ENCODE data around the gene OR2F2.

Gene OR2F2

DNA sequence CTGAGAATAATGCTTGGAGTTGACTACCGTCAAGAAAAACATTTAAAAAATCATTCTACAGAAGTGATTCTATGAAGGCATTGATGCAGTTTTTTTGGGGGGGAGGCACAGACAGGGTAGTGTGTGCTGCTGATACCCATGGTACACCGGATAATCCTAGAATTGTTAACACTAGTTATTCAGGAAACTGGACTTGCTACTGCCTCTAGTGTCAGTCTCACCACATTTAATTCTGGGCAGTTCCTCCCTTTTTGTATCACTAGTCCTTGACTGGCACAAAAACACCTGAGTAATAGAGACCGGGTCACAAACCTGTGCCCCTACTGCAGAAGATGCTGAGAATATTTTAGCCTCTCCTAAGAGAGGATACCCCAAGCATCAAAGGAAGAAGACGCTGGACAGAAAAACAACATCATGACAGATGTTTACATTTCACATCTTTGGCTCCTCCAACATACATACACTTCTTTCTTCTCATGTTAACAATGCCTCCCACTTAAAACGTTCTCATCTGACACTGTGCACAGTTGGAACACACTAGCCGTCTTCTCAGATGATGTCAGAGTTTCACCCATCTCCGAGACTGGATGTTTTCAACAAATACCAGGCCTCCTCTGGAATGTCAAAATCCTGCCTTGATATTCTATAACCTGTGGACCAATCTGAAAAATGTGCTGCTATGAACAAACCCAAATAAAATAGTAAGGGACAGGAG lies 19.9 kb upstream of the OR2F2 start:
- Histone ChIP-seq H3K4me1 (ENCODE audit: control insufficient read depth, insufficient read depth, low read length, poor library complexity, severe bottlenecking) (no peaks in the 10 kb centered on the region), H3K9me3 (ENCODE audit: control insufficient read depth, low read length) (no peaks in the 10 kb centered on the region), H3K36me3 (ENCODE audit: control insufficient read depth, insufficient read depth, low read length) (no peaks in the 10 kb centered on the region), H3K27ac (ENCODE audit: low read depth, low read length, severe bottlenecking) (no peak overlapping the region), H3K4me3 (ENCODE audit: extremely low read depth, insufficient read depth, low read length, poor library complexity, severe bottlenecking) (no peak overlapping the region)
- 83% methylated on average over 5 to 6 of the region's 7 CpGs for WGBS, 2 experiments (ENCODE audit: insufficient coverage in 2 of 2)

DNA sequence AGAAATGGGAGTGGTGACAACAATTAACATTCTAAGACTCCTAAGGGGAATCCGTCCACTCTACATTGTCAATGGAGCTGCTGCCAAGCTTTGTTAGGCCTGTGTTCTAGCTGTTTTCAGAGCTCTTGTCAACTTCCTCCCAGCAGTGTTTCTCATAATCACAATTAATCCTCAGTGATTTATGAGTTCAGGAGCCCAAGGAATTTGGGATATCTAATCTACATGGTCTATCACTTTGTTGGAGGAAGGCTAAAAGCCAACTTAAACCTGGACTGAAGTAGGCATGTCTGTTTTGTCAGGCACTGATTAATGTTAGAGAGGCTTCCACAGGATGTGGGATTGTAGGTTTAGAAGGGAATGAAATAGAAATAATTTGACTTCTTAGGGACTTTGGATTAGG lies 10.2 kb upstream of the OR2F2 start:
- Histone ChIP-seq H3K36me3 (ENCODE audit: control insufficient read depth, insufficient read depth, low read length) (no peaks in the 10 kb centered on the region), H3K4me3 (ENCODE audit: extremely low read depth, insufficient read depth, low read length, poor library complexity, severe bottlenecking) (no peak overlapping the region), H3K9me3 (ENCODE audit: control insufficient read depth, low read length) (no peaks in the 10 kb centered on the region), H3K4me1 (ENCODE audit: control insufficient read depth, insufficient read depth, low read length, poor library complexity, severe bottlenecking) (no peaks in the 10 kb centered on the region), H3K27ac (ENCODE audit: low read depth, low read length, severe bottlenecking) (no peak overlapping the region)
- WGBS, 2 experiments (ENCODE audit: insufficient coverage in 2 of 2): 57% methylated on average over 1 of the region's 1 CpG; no CpG with 5 or more reads in 1 of the 2 experiments

DNA sequence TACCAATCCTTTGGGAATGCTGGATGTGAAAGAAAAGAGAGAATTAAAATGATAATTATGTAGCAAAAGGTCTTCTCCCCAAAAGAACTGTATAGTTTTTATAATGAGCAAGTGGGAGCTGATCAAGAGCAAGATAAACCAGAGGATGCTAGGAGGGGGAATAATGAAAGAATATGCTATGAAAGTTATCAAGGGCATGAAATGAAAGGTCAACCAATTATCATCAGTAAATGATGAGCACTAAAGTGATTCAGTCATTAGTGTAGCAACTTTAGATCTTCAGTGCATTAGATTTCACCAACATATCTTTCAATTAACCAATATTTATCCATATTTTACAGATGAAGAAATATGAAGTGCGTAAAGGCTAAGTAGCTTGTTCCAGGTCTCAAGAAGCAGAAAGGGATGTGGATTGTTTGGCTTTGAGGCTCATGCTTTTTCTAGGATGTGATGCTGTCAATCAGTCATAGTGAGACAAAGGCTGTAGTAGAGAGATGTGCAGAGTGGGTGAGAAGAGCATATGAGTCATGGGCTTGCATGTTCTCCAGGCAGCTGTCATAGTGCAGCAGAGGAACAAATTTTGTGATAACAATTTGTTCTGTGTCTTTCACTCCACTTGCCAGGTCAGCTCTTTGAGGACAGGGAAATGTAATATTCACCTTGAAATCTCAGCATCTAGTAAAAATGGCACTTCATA lies 5.7 kb upstream of the OR2F2 start:
- H3K4me3 ChIP-seq (ENCODE audit: extremely low read depth, insufficient read depth, low read length, poor library complexity, severe bottlenecking): no peak overlapping the region
- no peak overlapping the region for H3K27ac ChIP-seq (ENCODE audit: low read depth, low read length, severe bottlenecking)
- H3K4me1 ChIP-seq (ENCODE audit: control insufficient read depth, insufficient read depth, low read length, poor library complexity, severe bottlenecking): no peaks in the 10 kb centered on the region
- no peaks in the 10 kb centered on the region for H3K9me3 ChIP-seq (ENCODE audit: control insufficient read depth, low read length)
- 83% methylated on average over 1 of the region's 1 CpG; no CpG with 5 or more reads in 1 of the 2 experiments for WGBS, 2 experiments (ENCODE audit: insufficient coverage in 2 of 2)
- H3K36me3 ChIP-seq (ENCODE audit: control insufficient read depth, insufficient read depth, low read length): no peaks in the 10 kb centered on the region

DNA sequence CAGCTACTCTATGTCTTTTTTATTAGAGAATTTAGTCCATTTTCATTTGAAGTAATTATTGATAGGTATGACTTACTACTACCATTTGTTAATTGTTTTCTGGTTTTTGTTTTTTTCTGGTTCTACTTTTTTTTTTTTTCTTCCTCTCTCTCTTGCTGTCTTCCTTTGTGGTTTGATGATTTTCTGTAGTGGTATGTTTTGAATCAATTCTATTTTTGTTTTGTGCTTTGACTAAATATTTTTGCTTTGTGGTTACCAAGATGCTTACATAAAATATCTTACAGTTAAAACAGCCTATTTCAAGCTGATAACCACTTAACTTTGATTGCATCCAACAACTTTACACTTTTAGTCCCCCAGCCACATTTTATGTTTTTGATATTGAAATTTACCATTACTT lies 3.3 kb upstream of the OR2F2 start:
- Histone ChIP-seq H3K9me3 (ENCODE audit: control insufficient read depth, low read length) (no peaks in the 10 kb centered on the region), H3K27ac (ENCODE audit: low read depth, low read length, severe bottlenecking) (no peak overlapping the region), H3K4me1 (ENCODE audit: control insufficient read depth, insufficient read depth, low read length, poor library complexity, severe bottlenecking) (no peaks in the 10 kb centered on the region), H3K36me3 (ENCODE audit: control insufficient read depth, insufficient read depth, low read length) (no peaks in the 10 kb centered on the region), H3K4me3 (ENCODE audit: extremely low read depth, insufficient read depth, low read length, poor library complexity, severe bottlenecking) (no peak overlapping the region)

DNA sequence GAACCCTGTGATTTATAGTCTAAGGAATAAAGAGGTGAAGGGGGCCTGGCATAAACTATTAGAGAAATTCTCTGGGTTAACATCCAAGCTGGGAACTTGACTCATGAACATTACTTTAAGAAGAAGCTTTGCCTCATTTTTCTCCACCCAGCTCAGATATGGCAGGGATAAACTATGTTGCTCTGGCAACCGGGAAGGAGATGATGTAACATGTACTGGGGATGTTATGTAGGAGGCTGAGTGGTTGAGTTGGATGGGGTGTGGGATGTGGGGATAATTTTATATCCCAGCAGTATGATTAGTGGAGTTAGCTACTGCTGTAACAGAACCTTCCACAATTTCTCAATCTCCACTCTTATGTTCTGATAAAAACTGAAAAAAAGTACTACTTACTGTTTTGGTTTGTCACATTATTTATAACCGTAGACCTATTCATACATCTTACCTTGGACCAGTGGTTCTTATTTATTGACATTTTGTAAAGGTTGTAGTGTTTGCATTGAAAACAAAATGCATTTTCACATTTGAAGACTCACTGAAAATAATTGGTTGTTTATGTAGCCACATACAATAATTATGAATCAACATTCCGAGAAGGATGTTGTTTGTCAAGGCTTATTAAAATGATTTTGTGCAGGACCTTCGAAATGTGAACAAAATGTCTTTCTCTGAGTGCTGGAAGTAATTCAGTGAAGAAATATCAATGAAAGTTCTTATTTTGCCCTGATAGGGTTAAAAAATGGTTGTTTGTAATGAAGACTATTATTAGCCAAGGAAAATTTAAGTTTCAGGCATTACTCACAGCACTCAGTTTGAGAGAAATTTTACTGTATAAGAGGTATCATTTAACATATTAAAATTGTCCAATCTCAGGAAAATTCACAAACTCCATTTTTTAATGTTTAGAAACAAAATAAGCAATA lies 1.3 kb downstream of the OR2F2 start:
- no peaks in the 10 kb centered on the region for H3K9me3 ChIP-seq (ENCODE audit: control insufficient read depth, low read length)
- WGBS, 2 experiments (ENCODE audit: insufficient coverage in 2 of 2): 84 to 94% methylated on average over 2 to 3 of the region's 4 CpGs
- no peaks in the 10 kb centered on the region for H3K4me1 ChIP-seq (ENCODE audit: control insufficient read depth, insufficient read depth, low read length, poor library complexity, severe bottlenecking)
- H3K4me3 ChIP-seq (ENCODE audit: extremely low read depth, insufficient read depth, low read length, poor library complexity, severe bottlenecking): no peak overlapping the region
- H3K36me3 ChIP-seq (ENCODE audit: control insufficient read depth, insufficient read depth, low read length): no peaks in the 10 kb centered on the region
- no peak overlapping the region for H3K27ac ChIP-seq (ENCODE audit: low read depth, low read length, severe bottlenecking)

DNA sequence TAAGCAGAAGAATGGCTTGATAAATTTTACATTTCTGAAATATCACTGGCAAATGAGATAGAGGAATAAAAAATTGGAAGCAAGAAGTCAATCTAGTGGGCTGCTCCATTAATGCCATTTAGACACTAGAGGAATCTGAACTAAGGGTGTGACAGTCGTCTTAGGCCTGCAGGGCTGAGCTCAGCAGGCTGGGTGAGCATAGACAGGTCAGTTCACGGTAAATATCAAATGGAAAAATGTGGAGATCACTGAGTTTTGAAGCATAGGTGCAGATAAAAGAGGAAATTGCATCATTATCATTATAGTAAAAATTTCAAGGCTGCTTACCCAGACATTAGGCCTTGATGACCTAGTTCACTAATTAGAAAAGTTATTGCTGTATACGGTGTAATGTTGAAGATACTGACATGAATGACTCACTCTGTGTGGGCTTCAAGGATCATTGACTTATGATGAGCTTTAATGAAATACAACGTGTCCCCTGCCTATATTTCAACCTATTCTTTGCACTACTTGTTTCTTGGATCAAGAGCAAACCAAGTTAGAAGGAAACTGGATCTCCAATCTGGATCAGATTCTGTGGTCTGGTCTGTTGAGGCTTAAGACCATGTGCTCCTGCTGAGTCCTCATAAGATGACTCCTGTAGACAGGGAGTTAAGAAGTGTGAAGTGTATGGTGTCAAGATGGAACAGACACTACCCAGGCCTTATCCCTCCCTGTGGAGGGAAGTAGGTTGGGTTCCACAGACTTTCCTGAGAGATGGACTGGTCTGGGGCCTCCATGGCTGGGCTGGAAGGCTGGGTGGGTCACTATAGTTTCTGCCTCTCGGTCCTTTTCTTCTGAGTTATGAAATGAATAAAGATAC lies 3.6 kb downstream of the OR2F2 start:
- 92 to 94% methylated on average over 1 to 3 of the region's 5 CpGs for WGBS, 2 experiments (ENCODE audit: insufficient coverage in 2 of 2)
- H3K36me3 ChIP-seq (ENCODE audit: control insufficient read depth, insufficient read depth, low read length): no peaks in the 10 kb centered on the region
- no peak overlapping the region for H3K4me3 ChIP-seq (ENCODE audit: extremely low read depth, insufficient read depth, low read length, poor library complexity, severe bottlenecking)
- no peaks in the 10 kb centered on the region for H3K9me3 ChIP-seq (ENCODE audit: control insufficient read depth, low read length)
- H3K4me1 ChIP-seq (ENCODE audit: control insufficient read depth, insufficient read depth, low read length, poor library complexity, severe bottlenecking): no peaks in the 10 kb centered on the region
- H3K27ac ChIP-seq (ENCODE audit: low read depth, low read length, severe bottlenecking): no peak overlapping the region

DNA sequence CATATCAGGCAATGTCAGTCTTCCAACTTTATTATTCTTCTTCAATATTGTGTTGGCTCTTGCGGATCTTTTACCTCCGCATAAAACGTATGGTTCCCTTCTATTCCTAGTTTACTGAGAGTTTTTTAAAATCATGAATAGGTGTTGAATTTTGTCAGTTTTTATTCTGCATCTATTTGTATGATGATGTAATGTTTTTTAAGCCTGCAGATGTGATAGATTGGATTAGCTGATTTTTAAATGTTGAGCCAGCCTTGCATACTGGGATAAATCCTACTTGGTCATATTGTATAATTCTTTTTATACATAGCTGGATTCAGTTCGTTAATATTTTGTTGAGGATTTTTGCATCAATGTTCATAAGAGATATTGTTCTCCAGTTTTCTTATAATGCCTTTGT lies 10.4 kb downstream of the OR2F2 start:
- Histone ChIP-seq H3K27ac (ENCODE audit: low read depth, low read length, severe bottlenecking) (no peak overlapping the region), H3K4me3 (ENCODE audit: extremely low read depth, insufficient read depth, low read length, poor library complexity, severe bottlenecking) (no peak overlapping the region), H3K9me3 (ENCODE audit: control insufficient read depth, low read length) (no peaks in the 10 kb centered on the region), H3K4me1 (ENCODE audit: control insufficient read depth, insufficient read depth, low read length, poor library complexity, severe bottlenecking) (no peaks in the 10 kb centered on the region), H3K36me3 (ENCODE audit: control insufficient read depth, insufficient read depth, low read length) (no peaks in the 10 kb centered on the region)
- WGBS, 2 experiments (ENCODE audit: insufficient coverage in 2 of 2): 100% methylated on average over 2 of the region's 4 CpGs; no CpG with 5 or more reads in 1 of the 2 experiments

DNA sequence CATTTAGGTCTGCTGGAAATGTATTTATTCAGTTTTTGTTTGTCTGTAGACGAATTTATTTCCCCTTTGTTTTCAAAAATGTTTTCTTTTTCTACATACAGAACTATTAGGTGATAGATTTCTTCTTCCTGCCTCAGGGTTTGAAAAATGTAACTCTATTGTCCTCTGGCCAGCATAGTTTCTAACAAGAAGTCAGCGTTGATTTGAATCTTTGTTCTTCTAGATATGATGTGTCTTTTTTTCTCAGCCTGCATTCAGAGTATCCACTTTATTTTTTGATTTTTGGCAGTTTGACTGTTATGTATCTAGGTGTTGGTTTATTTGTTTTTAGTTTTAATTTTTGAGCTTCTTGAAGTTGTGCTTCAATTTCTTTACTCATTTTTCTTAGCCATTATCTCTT lies 12.1 kb downstream of the OR2F2 start:
- H3K9me3 ChIP-seq (ENCODE audit: control insufficient read depth, low read length): no peaks in the 10 kb centered on the region
- H3K4me3 ChIP-seq (ENCODE audit: extremely low read depth, insufficient read depth, low read length, poor library complexity, severe bottlenecking): no peak overlapping the region
- no peak overlapping the region for H3K27ac ChIP-seq (ENCODE audit: low read depth, low read length, severe bottlenecking)
- no peaks in the 10 kb centered on the region for H3K36me3 ChIP-seq (ENCODE audit: control insufficient read depth, insufficient read depth, low read length)
- no CpG with 5 or more reads among the region's 2 CpGs for whole genome bisulfite sequencing, 2 experiments (ENCODE audit: insufficient coverage in 2 of 2)
- no peaks in the 10 kb centered on the region for H3K4me1 ChIP-seq (ENCODE audit: control insufficient read depth, insufficient read depth, low read length, poor library complexity, severe bottlenecking)

DNA sequence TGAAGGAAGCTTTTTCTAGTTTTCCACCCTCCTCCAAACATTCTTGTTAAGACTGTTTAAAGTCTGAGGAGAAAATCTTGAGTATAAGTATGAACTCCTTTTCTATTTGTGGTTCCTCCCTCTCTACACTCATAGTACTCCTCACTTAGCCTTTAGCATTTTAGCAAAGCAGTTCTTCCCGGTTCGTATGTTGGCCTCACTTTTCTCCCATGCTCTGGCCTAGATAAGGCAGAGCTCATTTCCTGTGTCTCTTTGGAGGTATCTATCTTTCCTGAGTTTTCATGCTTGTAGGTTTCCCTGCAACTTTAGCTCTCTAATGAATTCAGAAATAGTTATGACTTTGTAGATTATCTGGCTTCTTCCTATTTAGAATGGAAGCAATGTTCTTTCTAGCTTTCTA lies 13.7 kb downstream of the OR2F2 start:
- no peaks in the 10 kb centered on the region for H3K36me3 ChIP-seq (ENCODE audit: control insufficient read depth, insufficient read depth, low read length)
- WGBS, 2 experiments (ENCODE audit: insufficient coverage in 2 of 2): 75% methylated on average over 2 of the region's 2 CpGs
- H3K27ac ChIP-seq (ENCODE audit: low read depth, low read length, severe bottlenecking): no peak overlapping the region

DNA sequence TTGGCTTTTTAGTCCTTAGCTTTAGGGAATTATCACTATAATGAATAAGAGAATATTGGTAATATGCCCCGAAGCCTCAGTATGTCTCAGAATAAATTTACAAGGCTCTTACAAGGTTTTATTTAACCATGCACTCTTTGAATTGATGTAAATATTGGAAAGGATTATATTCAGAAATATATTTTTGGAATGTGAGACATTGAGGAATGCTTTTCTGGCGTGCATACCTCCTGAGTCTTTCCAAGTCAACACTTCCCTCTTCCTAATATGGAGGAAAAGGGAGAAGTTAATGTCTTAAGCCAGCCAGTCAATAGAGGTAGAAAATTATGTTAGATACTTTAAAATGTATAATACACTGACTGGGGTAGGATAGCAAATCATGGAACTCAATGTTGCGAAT lies 18.4 kb downstream of the OR2F2 start:
- WGBS, 2 experiments (ENCODE audit: insufficient coverage in 2 of 2): no CpG with 5 or more reads among the region's 3 CpGs
- H3K4me1 ChIP-seq (ENCODE audit: control insufficient read depth, insufficient read depth, low read length, poor library complexity, severe bottlenecking): no peaks in the 10 kb centered on the region
- no peaks in the 10 kb centered on the region for H3K9me3 ChIP-seq (ENCODE audit: control insufficient read depth, low read length)
- H3K27ac ChIP-seq (ENCODE audit: low read depth, low read length, severe bottlenecking): no peak overlapping the region
- no peak overlapping the region for H3K4me3 ChIP-seq (ENCODE audit: extremely low read depth, insufficient read depth, low read length, poor library complexity, severe bottlenecking)
- no peaks in the 10 kb centered on the region for H3K36me3 ChIP-seq (ENCODE audit: control insufficient read depth, insufficient read depth, low read length)

More for the DNA sequence above, 13.7 kb downstream of the OR2F2 start:
- H3K4me1 ChIP-seq (ENCODE audit: control insufficient read depth, insufficient read depth, low read length, poor library complexity, severe bottlenecking): no peaks in the 10 kb centered on the region
- H3K4me3 ChIP-seq (ENCODE audit: extremely low read depth, insufficient read depth, low read length, poor library complexity, severe bottlenecking): no peak overlapping the region
- no peaks in the 10 kb centered on the region for H3K9me3 ChIP-seq (ENCODE audit: control insufficient read depth, low read length)

All from mesodermal cell (in vitro differentiated cells).